HG02885 (cell line): ENCODE data around the gene MZF1.

ENCODE experiments used
- ATAC-seq: cut with Tn5 transposase; IDR thresholded peaks from one replicate; pipeline ENCODE4 v1.9.1; 2021; ENCODE audit warnings: mild to moderate bottlenecking; ENCODE audit not compliant: unreplicated experiment, poor library complexity

MZF1 gene

GRCh38 chr19:58515259-58515658 is 57.9 kb downstream of the MZF1 start:
- ATAC-seq = no peak

DNA sequence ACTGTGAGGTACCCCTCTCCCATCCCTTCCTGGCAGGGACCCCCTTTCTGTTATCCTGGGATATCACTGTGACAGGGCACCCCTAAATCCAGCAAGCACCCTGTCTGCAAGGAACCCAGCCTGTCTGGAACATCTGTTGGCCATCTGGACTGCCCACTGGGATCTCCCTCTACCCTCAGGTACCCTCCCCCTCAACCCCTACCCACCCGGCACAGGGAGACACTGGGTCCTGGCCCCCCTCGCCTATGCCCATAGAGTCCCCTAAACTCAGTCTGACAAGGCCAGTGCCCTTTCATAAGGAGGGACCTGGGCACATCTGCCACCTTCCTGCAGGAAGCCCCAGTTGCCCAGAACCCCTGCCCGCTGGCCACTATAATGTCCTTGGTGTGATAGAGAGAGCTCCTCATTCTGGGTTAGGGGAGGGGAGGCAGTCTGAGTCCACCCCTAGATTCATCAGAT is 58.5 kb downstream of the MZF1 start:
- ATAC-seq = no peak

GRCh38 chr19:58513694-58514563 is 59.2 kb downstream of the MZF1 start:
- ATAC-seq = peak; percentile 80

- ATAC-seq = no peak
These were observed 59.9 kb downstream of the MZF1 start for GRCh38 chr19:58513213-58513693.
